GM12878 (cell line): ENCODE data around the gene HCN3. TPM values are rescaled to one million over a fixed set of nuclear protein-coding genes. Genes with fewer than 3 reads are reported as not detected.
A peak's percentile ranks its signal among the peaks of the same experiment; 100 is the strongest.

Experiments used
- BHLHE40 ChIP-seq, 2 experiments: fragments of 450-650 bp in 1 of 2; IDR thresholded peaks; 2 replicates each; pipeline ENCODE4 v1.6.1; 2011 to 2017; ENCODE audit warnings: low read depth in 2 of 2, borderline replicate concordance in 1 of 2, improper control_type of control experiment in 1 of 2, low read length in 1 of 2, mild to moderate bottlenecking in 1 of 2
- CHD2 ChIP-seq: IDR thresholded peaks from 2 replicates; pipeline ENCODE4 v1.6.1; 2011; ENCODE audit warnings: low read depth, low read length, improper control_type of control experiment, borderline replicate concordance
- CHD4 ChIP-seq: fragments of 200-600 bp; sonication (generic); IDR thresholded peaks from 2 replicates; pipeline ENCODE4 v1.6.1; 2016; ENCODE audit warnings: mild to moderate bottlenecking
- EP300 ChIP-seq, 2 experiments: fragments of 150-350 bp in 1 of 2; IDR thresholded peaks; 2 replicates each; pipeline ENCODE4 v1.6.1; 2011 to 2012; ENCODE audit warnings: low read depth in 2 of 2, low read length in 2 of 2, borderline replicate concordance in 1 of 2, improper control_type of control experiment in 1 of 2, inconsistent platforms in 1 of 2; ENCODE audit not compliant: control insufficient read depth in 1 of 2
- GABPA ChIP-seq: IDR thresholded peaks from 2 replicates; pipeline ENCODE4 v1.6.1; 2014; ENCODE audit warnings: antibody characterized with exemption, low read depth, mild to moderate bottlenecking, inconsistent platforms
- IRF4 ChIP-seq: IDR thresholded peaks from 2 replicates; pipeline ENCODE4 v1.6.1; 2011; ENCODE audit warnings: low read depth, low read length
- KAT2A ChIP-seq: conservative IDR thresholded peaks from 2 replicates; pipeline ENCODE4 v1.6.1; 2011; ENCODE audit warnings: low read depth, low read length; ENCODE audit not compliant: control insufficient read depth
- MEF2A ChIP-seq: IDR thresholded peaks from 2 replicates; pipeline ENCODE4 v1.6.1; 2011; ENCODE audit warnings: low read depth, mild to moderate bottlenecking, low read length, moderate library complexity; ENCODE audit not compliant: insufficient read depth
- NRF1 ChIP-seq: conservative IDR thresholded peaks from 2 replicates; pipeline ENCODE4 v1.6.1; 2011; ENCODE audit warnings: mild to moderate bottlenecking, low read depth, low read length, improper control_type of control experiment
- POLR2AphosphoS5 ChIP-seq: IDR thresholded peaks from 2 replicates; pipeline ENCODE4 v1.6.1; 2011; ENCODE audit warnings: mild to moderate bottlenecking, low read length, inconsistent platforms
- POU2F2 ChIP-seq: IDR thresholded peaks from 3 replicates; pipeline ENCODE4 v1.6.1; 2011; ENCODE audit warnings: low read depth, mild to moderate bottlenecking, low read length, borderline replicate concordance
- RAD51 ChIP-seq: fragments of 450-650 bp; IDR thresholded peaks from 2 replicates; pipeline ENCODE4 v1.6.1; 2016; ENCODE audit warnings: moderate library complexity, mild to moderate bottlenecking, inconsistent platforms
- SUPT20H ChIP-seq: IDR thresholded peaks from 2 replicates; pipeline ENCODE4 v1.6.1; 2011; ENCODE audit warnings: low read depth, mild to moderate bottlenecking, low read length, moderate library complexity, borderline replicate concordance; ENCODE audit not compliant: control insufficient read depth
- TARDBP ChIP-seq: IDR thresholded peaks from 2 replicates; pipeline ENCODE4 v1.6.1; 2016; ENCODE audit warnings: borderline replicate concordance
- polyA plus RNA-seq, 11 experiments: library from polyadenylated mRNA; depleted of rRNA in 4 of 11; unstranded in 6 of 11; stranded (reverse) in 5 of 11; fragments of >200 nt; fragmentation: Nextera tagmentation in 4 of 11; fragmentation: Illumina TruSeq in 1 of 11; extraction: Ambion mirVana in 4 of 11; extraction: Trizol in 1 of 11; gene quantifications; 1 replicate in 1 of 11; 2 replicates in 10 of 11; pipeline versions ENCODE4 v1.2.1 to v1.2.3, GENCODE V29; 2011 to 2016; ENCODE audit warnings: inconsistent platforms in 2 of 11, missing spikeins in 2 of 11, low read depth in 1 of 11
- total RNA-seq, 4 experiments: library from RNA; depleted of rRNA in 3 of 4; stranded (reverse); fragments of >200 nt in 3 of 4; fragmentation: Illumina TruSeq in 1 of 4; extraction: Trizol in 1 of 4; gene quantifications; 2 replicates each; pipeline versions ENCODE4 v1.2.1 to v1.2.3, GENCODE V29; 2013 to 2021
- TF ChIP-seq, protein P1 (sequence below): IDR thresholded peaks from 2 replicates; pipeline ENCODE4 v1.6.1; 2011; ENCODE audit warnings: low read depth, low read length, improper control_type of control experiment, borderline replicate concordance
- TF ChIP-seq, protein P2 (sequence below): fragments of 450-650 bp; IDR thresholded peaks from 2 replicates; pipeline ENCODE4 v1.6.1; 2017; ENCODE audit warnings: mild to moderate bottlenecking, low read depth, inconsistent platforms; ENCODE audit not compliant: poor library complexity, severe bottlenecking
- TF ChIP-seq, protein P3 (sequence below): fragments of 450-650 bp; IDR thresholded peaks from 2 replicates; pipeline ENCODE4 v1.6.1; 2018; ENCODE audit warnings: mild to moderate bottlenecking, low read depth, moderate library complexity; ENCODE audit not compliant: partially characterized antibody
- TF ChIP-seq, protein P4 (sequence below): fragments of 450-650 bp; IDR thresholded peaks from 2 replicates; pipeline ENCODE4 v1.6.1; 2016; ENCODE audit warnings: mild to moderate bottlenecking

The HCN3 gene
- total and polyA plus RNA-seq, 10 of the 15 experiments (the other 5 are each of a cell fraction or from before 2014, with no cell fraction given): 0.08 to 4.1 (median 1.8) TPM

DNA sequence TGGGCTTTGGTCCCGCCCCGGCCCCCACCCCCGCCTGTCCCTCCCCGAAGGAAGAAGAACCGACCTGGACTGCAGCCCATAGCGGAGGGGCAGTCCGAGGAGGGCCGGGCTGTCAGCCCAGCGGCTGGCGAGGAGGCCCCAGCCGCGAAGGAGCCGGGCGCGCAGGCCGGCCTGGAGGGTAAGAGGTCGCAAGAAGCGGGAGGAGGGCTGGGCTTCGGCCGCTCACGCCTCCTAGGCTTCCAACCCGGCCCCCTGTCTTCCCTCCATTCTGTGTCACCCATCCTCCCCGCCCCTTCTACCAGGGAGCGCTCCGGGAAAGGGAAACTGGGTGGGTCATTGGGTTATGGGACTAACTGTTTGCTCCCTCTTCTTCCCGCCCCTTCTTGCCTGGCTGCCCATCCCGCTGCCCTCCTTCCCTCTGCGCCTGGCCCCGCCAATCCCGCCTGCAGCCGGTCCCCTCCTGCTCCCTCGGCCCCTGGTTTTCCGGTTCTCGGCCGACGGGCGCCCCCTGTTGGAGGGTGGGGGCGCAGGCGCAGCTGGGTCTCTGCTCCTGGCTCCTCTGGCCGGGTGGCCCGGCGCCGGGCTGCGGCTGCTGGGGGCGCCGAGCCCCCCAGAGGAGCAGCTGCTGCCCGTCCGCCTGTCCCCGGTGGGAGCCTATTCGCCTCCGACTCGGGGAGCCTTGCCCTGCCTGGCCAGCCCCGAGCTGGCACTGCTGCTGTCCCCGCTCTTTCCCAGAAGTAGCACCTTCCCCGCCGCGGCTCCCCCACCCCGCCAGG is 45.9 kb downstream of the HCN3 start (continued):
- TF ChIP-seq, protein P1, sequence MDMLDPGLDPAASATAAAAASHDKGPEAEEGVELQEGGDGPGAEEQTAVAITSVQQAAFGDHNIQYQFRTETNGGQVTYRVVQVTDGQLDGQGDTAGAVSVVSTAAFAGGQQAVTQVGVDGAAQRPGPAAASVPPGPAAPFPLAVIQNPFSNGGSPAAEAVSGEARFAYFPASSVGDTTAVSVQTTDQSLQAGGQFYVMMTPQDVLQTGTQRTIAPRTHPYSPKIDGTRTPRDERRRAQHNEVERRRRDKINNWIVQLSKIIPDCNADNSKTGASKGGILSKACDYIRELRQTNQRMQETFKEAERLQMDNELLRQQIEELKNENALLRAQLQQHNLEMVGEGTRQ: no peak
- TF ChIP-seq IRF4: no peak
- TF ChIP-seq, protein P2, sequence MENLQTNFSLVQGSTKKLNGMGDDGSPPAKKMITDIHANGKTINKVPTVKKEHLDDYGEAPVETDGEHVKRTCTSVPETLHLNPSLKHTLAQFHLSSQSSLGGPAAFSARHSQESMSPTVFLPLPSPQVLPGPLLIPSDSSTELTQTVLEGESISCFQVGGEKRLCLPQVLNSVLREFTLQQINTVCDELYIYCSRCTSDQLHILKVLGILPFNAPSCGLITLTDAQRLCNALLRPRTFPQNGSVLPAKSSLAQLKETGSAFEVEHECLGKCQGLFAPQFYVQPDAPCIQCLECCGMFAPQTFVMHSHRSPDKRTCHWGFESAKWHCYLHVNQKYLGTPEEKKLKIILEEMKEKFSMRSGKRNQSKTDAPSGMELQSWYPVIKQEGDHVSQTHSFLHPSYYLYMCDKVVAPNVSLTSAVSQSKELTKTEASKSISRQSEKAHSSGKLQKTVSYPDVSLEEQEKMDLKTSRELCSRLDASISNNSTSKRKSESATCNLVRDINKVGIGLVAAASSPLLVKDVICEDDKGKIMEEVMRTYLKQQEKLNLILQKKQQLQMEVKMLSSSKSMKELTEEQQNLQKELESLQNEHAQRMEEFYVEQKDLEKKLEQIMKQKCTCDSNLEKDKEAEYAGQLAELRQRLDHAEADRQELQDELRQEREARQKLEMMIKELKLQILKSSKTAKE: no peak
- TF ChIP-seq NRF1: no peak
- TF ChIP-seq POLR2AphosphoS5: no peak
- TF ChIP-seq MEF2A: no peak
- TF ChIP-seq, protein P3, sequence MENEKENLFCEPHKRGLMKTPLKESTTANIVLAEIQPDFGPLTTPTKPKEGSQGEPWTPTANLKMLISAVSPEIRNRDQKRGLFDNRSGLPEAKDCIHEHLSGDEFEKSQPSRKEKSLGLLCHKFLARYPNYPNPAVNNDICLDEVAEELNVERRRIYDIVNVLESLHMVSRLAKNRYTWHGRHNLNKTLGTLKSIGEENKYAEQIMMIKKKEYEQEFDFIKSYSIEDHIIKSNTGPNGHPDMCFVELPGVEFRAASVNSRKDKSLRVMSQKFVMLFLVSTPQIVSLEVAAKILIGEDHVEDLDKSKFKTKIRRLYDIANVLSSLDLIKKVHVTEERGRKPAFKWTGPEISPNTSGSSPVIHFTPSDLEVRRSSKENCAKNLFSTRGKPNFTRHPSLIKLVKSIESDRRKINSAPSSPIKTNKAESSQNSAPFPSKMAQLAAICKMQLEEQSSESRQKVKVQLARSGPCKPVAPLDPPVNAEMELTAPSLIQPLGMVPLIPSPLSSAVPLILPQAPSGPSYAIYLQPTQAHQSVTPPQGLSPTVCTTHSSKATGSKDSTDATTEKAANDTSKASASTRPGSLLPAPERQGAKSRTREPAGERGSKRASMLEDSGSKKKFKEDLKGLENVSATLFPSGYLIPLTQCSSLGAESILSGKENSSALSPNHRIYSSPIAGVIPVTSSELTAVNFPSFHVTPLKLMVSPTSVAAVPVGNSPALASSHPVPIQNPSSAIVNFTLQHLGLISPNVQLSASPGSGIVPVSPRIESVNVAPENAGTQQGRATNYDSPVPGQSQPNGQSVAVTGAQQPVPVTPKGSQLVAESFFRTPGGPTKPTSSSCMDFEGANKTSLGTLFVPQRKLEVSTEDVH: peak; percentile 34
- TF ChIP-seq CHD2: 0 out of 2 replicates have a peak, but pooled peaks have one; percentile 26
- TF ChIP-seq GABPA: no peak
- no peak for TF ChIP-seq SUPT20H
- no peak for TF ChIP-seq KAT2A
- TF ChIP-seq RAD51: no peak
- no peak for TF ChIP-seq TARDBP
- TF ChIP-seq CHD4: no peak
- no peak for TF ChIP-seq POU2F2
- no peak for TF ChIP-seq EP300 (IDR thresholded peaks at IDR 0.05; ENCODE audit: borderline replicate concordance in 1 of 2, control insufficient read depth in 1 of 2, low read depth in 2 of 2, low read length in 2 of 2)
- TF ChIP-seq BHLHE40 (IDR thresholded peaks at IDR 0.05; ENCODE audit: borderline replicate concordance in 1 of 2, low read depth in 2 of 2, low read length in 1 of 2): peak; percentile 39 to 44; a peak in 1 of 4 replicates
- TF ChIP-seq, protein P4, sequence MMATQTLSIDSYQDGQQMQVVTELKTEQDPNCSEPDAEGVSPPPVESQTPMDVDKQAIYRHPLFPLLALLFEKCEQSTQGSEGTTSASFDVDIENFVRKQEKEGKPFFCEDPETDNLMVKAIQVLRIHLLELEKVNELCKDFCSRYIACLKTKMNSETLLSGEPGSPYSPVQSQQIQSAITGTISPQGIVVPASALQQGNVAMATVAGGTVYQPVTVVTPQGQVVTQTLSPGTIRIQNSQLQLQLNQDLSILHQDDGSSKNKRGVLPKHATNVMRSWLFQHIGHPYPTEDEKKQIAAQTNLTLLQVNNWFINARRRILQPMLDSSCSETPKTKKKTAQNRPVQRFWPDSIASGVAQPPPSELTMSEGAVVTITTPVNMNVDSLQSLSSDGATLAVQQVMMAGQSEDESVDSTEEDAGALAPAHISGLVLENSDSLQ: peak; percentile 30
